HepG2 (cell line): ENCODE data around the gene KLF13. TPM values are rescaled to one million over a fixed set of nuclear protein-coding genes. Genes with fewer than 3 reads are reported as not detected.

Source experiments
- DR1 ChIP-seq: sonication (generic); formaldehyde crosslinking; IDR thresholded peaks from 2 replicates; pipeline ENCODE4 v1.8.0; 2021; ENCODE audit warnings: mild to moderate bottlenecking, missing genetic modification reagents, inconsistent platforms
- DRAP1 ChIP-seq: IDR thresholded peaks from 2 replicates; pipeline ENCODE4 v1.6.1; 2016; ENCODE audit warnings: missing genetic modification reagents, missing compliant biosample characterization
- HES4 ChIP-seq: sonication (generic); formaldehyde crosslinking; IDR thresholded peaks from 2 replicates; pipeline ENCODE4 v1.9.0; 2021; ENCODE audit warnings: mild to moderate bottlenecking, missing genetic modification reagents, borderline replicate concordance
- NFE2 ChIP-seq: sonication (generic); formaldehyde crosslinking; IDR thresholded peaks from 2 replicates; pipeline ENCODE4 v1.4.0; 2020; ENCODE audit warnings: missing genetic modification reagents
- NPAS2 ChIP-seq: sonication (generic); formaldehyde crosslinking; IDR thresholded peaks from 2 replicates; pipeline ENCODE4 v1.8.0; 2022; ENCODE audit warnings: mild to moderate bottlenecking, missing genetic modification reagents, borderline replicate concordance
- REST ChIP-seq, 2 experiments: IDR thresholded peaks; 2 replicates each; pipeline ENCODE4 v1.6.1; 2011 to 2012; ENCODE audit warnings: low read length in 2 of 2, borderline replicate concordance in 1 of 2, low read depth in 1 of 2, mild to moderate bottlenecking in 1 of 2, moderate library complexity in 1 of 2
- RFX5 ChIP-seq: IDR thresholded peaks from 2 replicates; pipeline ENCODE4 v1.6.1; 2011; ENCODE audit warnings: low read depth, low read length, improper control_type of control experiment
- TRAFD1 ChIP-seq: sonication (generic); formaldehyde crosslinking; IDR thresholded peaks from 2 replicates; pipeline ENCODE4 v1.5.1; 2020; ENCODE audit warnings: missing genetic modification reagents, mild to moderate bottlenecking, borderline replicate concordance
- TRIM24 ChIP-seq: sonication (generic); formaldehyde crosslinking; IDR thresholded peaks from 2 replicates; pipeline ENCODE4 v1.8.0; 2022; ENCODE audit warnings: mild to moderate bottlenecking, missing genetic modification reagents
- ZNF329 ChIP-seq: sonication (generic); formaldehyde crosslinking; IDR thresholded peaks from 2 replicates; pipeline ENCODE4 v1.9.0; 2021; ENCODE audit warnings: low read depth, mild to moderate bottlenecking, missing genetic modification reagents
- ZNF672 ChIP-seq: sonication (generic); formaldehyde crosslinking; IDR thresholded peaks from 2 replicates; pipeline ENCODE4 v1.8.1; 2022; ENCODE audit warnings: missing genetic modification reagents
- ZNF83 ChIP-seq: sonication (generic); formaldehyde crosslinking; IDR thresholded peaks from 2 replicates; pipeline ENCODE4 v1.4.0; 2020; ENCODE audit warnings: missing genetic modification reagents, mild to moderate bottlenecking, borderline replicate concordance
- polyA plus RNA-seq, 8 experiments: library from polyadenylated mRNA; depleted of rRNA in 3 of 8; stranded (reverse) in 7 of 8; unstranded in 1 of 8; fragments of >200 nt; fragmentation: Illumina TruSeq in 4 of 8; extraction: Trizol in 4 of 8; gene quantifications; 2 replicates each; pipeline versions ENCODE4 v1.2.1 to v1.2.3, GENCODE V29; 2011 to 2016; ENCODE audit warnings: low read depth in 4 of 8, missing spikeins in 1 of 8, mixed read lengths in 1 of 8; ENCODE audit not compliant: insufficient read depth in 1 of 8
- total RNA-seq, 5 experiments: library from RNA; depleted of rRNA; stranded (reverse); fragments of >200 nt; fragmentation: Illumina TruSeq; extraction: Trizol; gene quantifications; 2 replicates each; pipeline ENCODE4 v1.2.3, GENCODE V29; 2016; ENCODE audit warnings: low read depth in 1 of 5
- TF ChIP-seq, protein P1 (sequence below): sonication (generic); formaldehyde crosslinking; IDR thresholded peaks from 2 replicates; pipeline ENCODE4 v1.9.0; 2021; ENCODE audit warnings: missing genetic modification reagents, mild to moderate bottlenecking, borderline replicate concordance
- TF ChIP-seq, protein P2 (sequence below): sonication (generic); formaldehyde crosslinking; IDR thresholded peaks from 2 replicates; pipeline ENCODE4 v1.9.0; 2021; ENCODE audit warnings: missing genetic modification reagents, borderline replicate concordance

KLF13 gene
- total and polyA plus RNA-seq, 2 of the 13 experiments (the other 11 are each of a cell fraction or from before 2014, with no cell fraction given): 16.8 to 25.1 TPM

DNA sequence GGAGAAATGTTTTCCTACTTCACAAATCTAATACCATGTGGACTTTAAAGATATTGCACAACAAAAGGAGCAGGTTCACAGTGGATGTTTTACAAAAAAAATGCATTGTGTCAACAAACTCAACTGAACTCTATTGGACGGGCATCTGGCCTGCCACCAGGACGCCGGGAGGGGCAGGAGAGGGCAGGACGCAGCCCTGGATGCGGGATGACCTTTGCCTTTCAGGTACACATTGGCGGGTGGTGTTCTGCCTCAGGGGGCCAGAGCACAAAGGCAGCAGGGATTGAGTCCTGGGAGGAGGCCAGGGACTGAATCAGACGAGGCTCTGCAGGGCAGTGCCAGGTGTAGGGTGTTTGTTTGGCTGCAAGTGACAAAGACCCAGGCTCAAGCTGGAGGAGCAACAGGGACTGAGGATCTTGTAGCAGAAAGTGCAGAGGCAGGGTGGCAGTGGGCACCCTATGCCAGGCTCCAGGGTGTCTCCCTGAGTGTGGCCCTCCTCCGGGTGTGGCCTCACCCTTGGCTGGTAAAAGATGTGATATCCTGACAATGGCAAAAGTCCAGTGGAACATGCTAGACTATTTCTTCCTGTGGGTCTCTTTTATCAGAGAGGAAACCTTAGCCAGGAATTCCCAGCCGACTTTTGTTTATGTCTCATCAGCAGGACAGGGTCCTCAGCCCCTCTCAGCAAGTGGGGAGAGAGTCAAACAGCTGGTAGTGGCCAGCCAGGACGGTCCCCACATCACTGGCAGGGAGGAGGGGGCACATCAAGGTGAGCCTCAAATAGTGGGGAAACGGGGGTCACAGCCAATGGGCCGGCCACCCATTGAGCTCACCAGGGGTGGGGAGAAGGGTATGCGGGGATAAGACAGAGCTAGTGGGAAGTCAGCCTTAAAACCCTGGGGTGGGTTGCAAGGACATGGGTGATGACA lies 29.7 kb upstream of the KLF13 start (continued):
- no peak for TF ChIP-seq REST (IDR thresholded peaks at IDR 0.05; ENCODE audit: borderline replicate concordance in 1 of 2, low read depth in 1 of 2, low read length in 2 of 2)
- peak; percentile 67 for TF ChIP-seq DRAP1 (CRISPR knock-in tag)
- TF ChIP-seq, protein P1, sequence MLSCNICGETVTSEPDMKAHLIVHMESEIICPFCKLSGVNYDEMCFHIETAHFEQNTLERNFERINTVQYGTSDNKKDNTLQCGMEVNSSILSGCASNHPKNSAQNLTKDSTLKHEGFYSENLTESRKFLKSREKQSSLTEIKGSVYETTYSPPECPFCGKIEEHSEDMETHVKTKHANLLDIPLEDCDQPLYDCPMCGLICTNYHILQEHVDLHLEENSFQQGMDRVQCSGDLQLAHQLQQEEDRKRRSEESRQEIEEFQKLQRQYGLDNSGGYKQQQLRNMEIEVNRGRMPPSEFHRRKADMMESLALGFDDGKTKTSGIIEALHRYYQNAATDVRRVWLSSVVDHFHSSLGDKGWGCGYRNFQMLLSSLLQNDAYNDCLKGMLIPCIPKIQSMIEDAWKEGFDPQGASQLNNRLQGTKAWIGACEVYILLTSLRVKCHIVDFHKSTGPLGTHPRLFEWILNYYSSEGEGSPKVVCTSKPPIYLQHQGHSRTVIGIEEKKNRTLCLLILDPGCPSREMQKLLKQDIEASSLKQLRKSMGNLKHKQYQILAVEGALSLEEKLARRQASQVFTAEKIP: no peak
- TF ChIP-seq HES4 (CRISPR knock-in tag): no peak
- no peak for TF ChIP-seq NFE2
- peak; percentile 61 for TF ChIP-seq TRIM24 (CRISPR knock-in tag)
- TF ChIP-seq TRAFD1 (CRISPR knock-in tag): no peak
- TF ChIP-seq ZNF672 (CRISPR knock-in tag): no peak
- TF ChIP-seq ZNF329 (CRISPR knock-in tag): no peak
- TF ChIP-seq NPAS2: no peak
- TF ChIP-seq DR1 (CRISPR knock-in tag): no peak
- no peak for TF ChIP-seq RFX5
- TF ChIP-seq ZNF83 (CRISPR knock-in tag): no peak
- TF ChIP-seq, protein P2, sequence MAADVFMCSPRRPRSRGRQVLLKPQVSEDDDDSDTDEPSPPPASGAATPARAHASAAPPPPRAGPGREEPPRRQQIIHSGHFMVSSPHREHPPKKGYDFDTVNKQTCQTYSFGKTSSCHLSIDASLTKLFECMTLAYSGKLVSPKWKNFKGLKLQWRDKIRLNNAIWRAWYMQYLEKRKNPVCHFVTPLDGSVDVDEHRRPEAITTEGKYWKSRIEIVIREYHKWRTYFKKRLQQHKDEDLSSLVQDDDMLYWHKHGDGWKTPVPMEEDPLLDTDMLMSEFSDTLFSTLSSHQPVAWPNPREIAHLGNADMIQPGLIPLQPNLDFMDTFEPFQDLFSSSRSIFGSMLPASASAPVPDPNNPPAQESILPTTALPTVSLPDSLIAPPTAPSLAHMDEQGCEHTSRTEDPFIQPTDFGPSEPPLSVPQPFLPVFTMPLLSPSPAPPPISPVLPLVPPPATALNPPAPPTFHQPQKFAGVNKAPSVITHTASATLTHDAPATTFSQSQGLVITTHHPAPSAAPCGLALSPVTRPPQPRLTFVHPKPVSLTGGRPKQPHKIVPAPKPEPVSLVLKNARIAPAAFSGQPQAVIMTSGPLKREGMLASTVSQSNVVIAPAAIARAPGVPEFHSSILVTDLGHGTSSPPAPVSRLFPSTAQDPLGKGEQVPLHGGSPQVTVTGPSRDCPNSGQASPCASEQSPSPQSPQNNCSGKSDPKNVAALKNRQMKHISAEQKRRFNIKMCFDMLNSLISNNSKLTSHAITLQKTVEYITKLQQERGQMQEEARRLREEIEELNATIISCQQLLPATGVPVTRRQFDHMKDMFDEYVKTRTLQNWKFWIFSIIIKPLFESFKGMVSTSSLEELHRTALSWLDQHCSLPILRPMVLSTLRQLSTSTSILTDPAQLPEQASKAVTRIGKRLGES (CRISPR knock-in tag): no peak
